Activated CD4-positive, alpha-beta T cell treated with anti-CD3 and anti-CD28 coated beads, Interleukin-2, amount 50 U/mL, for 1 hour (primary cell): Measurements from ENCODE around the gene CHAF1B.
"Not testable (repeated sequence)": the region's sequence is repeated elsewhere in the genome, so short reads cannot be mapped to it uniquely, and the experiment has no call there.

Experiments
- DNase-seq: peaks from one replicate; pipeline ENCODE4 v3.0.0-alpha.2; 2020

CHAF1B gene

GRCh38 chr21:36391649-36392048 lies 6.5 kb downstream of the CHAF1B start:
- not testable (repeated sequence) for DNase-seq

GRCh38 chr21:36395353-36396111 lies 10.3 kb downstream of the CHAF1B start:
- DNase-seq, result no peak

- no peak for DNase-seq
Measured at GRCh38 chr21:36396325-36396724, 11.1 kb downstream of the CHAF1B start.

GRCh38 chr21:36396971-36397370 lies 11.8 kb downstream of the CHAF1B start:
- no peak for DNase-seq

- DNase-seq, result no peak
Measured at GRCh38 chr21:36397606-36398005, 12.4 kb downstream of the CHAF1B start.

GRCh38 chr21:36399736-36400135 lies 14.5 kb downstream of the CHAF1B start:
- not testable (repeated sequence) for DNase-seq

GRCh38 chr21:36400719-36401118 lies 15.5 kb downstream of the CHAF1B start:
- DNase-seq, result no peak

- no peak for DNase-seq
Measured at GRCh38 chr21:36402339-36402738, 17.1 kb downstream of the CHAF1B start.

GRCh38 chr21:36403713-36404112 lies 18.5 kb downstream of the CHAF1B start:
- no peak for DNase-seq

- DNase-seq, result no peak
Measured at GRCh38 chr21:36408568-36408967, 23.4 kb downstream of the CHAF1B start.

GRCh38 chr21:36411301-36411700 lies 26.1 kb downstream of the CHAF1B start:
- DNase-seq, result no peak

GRCh38 chr21:36412916-36413315 lies 27.7 kb downstream of the CHAF1B start:
- no peak for DNase-seq

GRCh38 chr21:36415375-36415774 lies 30.2 kb downstream of the CHAF1B start:
- no peak for DNase-seq

- no peak for DNase-seq
Measured at GRCh38 chr21:36419241-36419640, 34.0 kb downstream of the CHAF1B start.

- peak; percentile 31 for DNase-seq
Measured at GRCh38 chr21:36419996-36420395, 34.8 kb downstream of the CHAF1B start.

GRCh38 chr21:36420571-36421339 lies 35.6 kb downstream of the CHAF1B start:
- DNase-seq, result no peak

- DNase-seq, result peak; percentile 8
Measured at GRCh38 chr21:36422279-36423098, 37.3 kb downstream of the CHAF1B start.

GRCh38 chr21:36423771-36424433 lies 38.7 kb downstream of the CHAF1B start:
- no peak for DNase-seq

GRCh38 chr21:36424592-36424991 lies 39.4 kb downstream of the CHAF1B start:
- DNase-seq, result no peak

GRCh38 chr21:36425286-36425685 lies 40.1 kb downstream of the CHAF1B start:
- DNase-seq, result no peak

GRCh38 chr21:36427502-36427901 lies 42.3 kb downstream of the CHAF1B start:
- DNase-seq, result no peak

- no peak for DNase-seq
Measured at GRCh38 chr21:36428761-36429432, 43.7 kb downstream of the CHAF1B start.
